ENCODE data around the gene MRTFB.

Gene MRTFB

GRCh38 chr16:14072360-14072759 lies 1.2 kb downstream of the MRTFB start:
- H3K9ac ChIP-seq (ENCODE audit: low read length) = peak overlapping the region; percentile 92
- H3K4me3 ChIP-seq (ENCODE audit: insufficient read depth in 1 of 2, low read depth in 1 of 2, low read length in 2 of 2) = peak overlapping the region in 1 of 2 experiments; percentile 91
- 98% methylated on average over 4 of the region's 6 CpGs for WGBS
- H2BK120ac ChIP-seq (ENCODE audit: low read depth, low read length) = no peak overlapping the region
- DNase-seq = no peak
- no peak overlapping the region for H4K8ac ChIP-seq (ENCODE audit: low read length)
- no peak overlapping the region for H3K14ac ChIP-seq (ENCODE audit: low read length in 2 of 2)
- H3K23ac ChIP-seq (ENCODE audit: low read length in 2 of 2) = no peak overlapping the region
- H2BK5ac ChIP-seq (ENCODE audit: low read depth, low read length, poor library complexity, severe bottlenecking) = no peak overlapping the region
- no peak overlapping the region for H3K27ac ChIP-seq (ENCODE audit: low read length, poor library complexity, severe bottlenecking)
- peaks cover 16% of the 10 kb centered on the region for H3K79me1 ChIP-seq (replicated peaks; ENCODE audit: low read length, poor library complexity, severe bottlenecking)
- no peak overlapping the region for H2BK12ac ChIP-seq (ENCODE audit: low read length in 2 of 2)
- no peak overlapping the region for H3K18ac ChIP-seq (ENCODE audit: low read depth in 1 of 2, low read length in 2 of 2)
- H2BK15ac ChIP-seq (ENCODE audit: low read depth, poor library complexity, severe bottlenecking) = no peak overlapping the region
- H3K4me2 ChIP-seq (ENCODE audit: low read length, poor library complexity, severe bottlenecking) = no peak overlapping the region
- H4K91ac ChIP-seq (ENCODE audit: low read length) = no peak overlapping the region
- no peak overlapping the region for H2AFZ ChIP-seq (ENCODE audit: low read depth, low read length)
- H3K27me3 ChIP-seq (ENCODE audit: control insufficient read depth in 1 of 2, insufficient read depth in 1 of 2, low read length in 2 of 2) = peaks cover 0 to 3% of the 10 kb centered on the region in 2 experiments
- H3K4ac ChIP-seq (ENCODE audit: low read depth in 1 of 2, low read length in 2 of 2) = no peak overlapping the region
- no peaks in the 10 kb centered on the region for H3K9me3 ChIP-seq (ENCODE audit: control insufficient read depth, low read length)
- peaks cover 5% of the 10 kb centered on the region for H3K4me1 ChIP-seq (ENCODE audit: control insufficient read depth, insufficient read depth, low read depth, low read length)
- H3K36me3 ChIP-seq (ENCODE audit: control insufficient read depth in 1 of 2, insufficient read depth in 2 of 2, low read depth in 1 of 2, low read length in 2 of 2) = peaks cover 0 to 6% of the 10 kb centered on the region in 2 experiments
- no peak overlapping the region for H2AK5ac ChIP-seq (ENCODE audit: low read length, severe bottlenecking)

- H3K27ac ChIP-seq (ENCODE audit: low read length, poor library complexity, severe bottlenecking) = no peak overlapping the region
- H2AFZ ChIP-seq (ENCODE audit: low read depth, low read length) = no peak overlapping the region
- peaks cover 5% of the 10 kb centered on the region for H3K4me1 ChIP-seq (ENCODE audit: control insufficient read depth, insufficient read depth, low read depth, low read length)
- H3K23ac ChIP-seq (ENCODE audit: low read length in 2 of 2) = no peak overlapping the region
- no peak overlapping the region for H3K14ac ChIP-seq (ENCODE audit: low read length in 2 of 2)
- no peak overlapping the region for H3K4me3 ChIP-seq (ENCODE audit: insufficient read depth in 1 of 2, low read depth in 1 of 2, low read length in 2 of 2)
- no peak overlapping the region for H3K18ac ChIP-seq (ENCODE audit: low read depth in 1 of 2, low read length in 2 of 2)
- H3K36me3 ChIP-seq (ENCODE audit: control insufficient read depth in 1 of 2, insufficient read depth in 2 of 2, low read depth in 1 of 2, low read length in 2 of 2) = peaks cover 0 to 6% of the 10 kb centered on the region in 2 experiments
- WGBS = 96% methylated on average over 1 of the region's 1 CpG
- no peak overlapping the region for H2BK15ac ChIP-seq (ENCODE audit: low read depth, poor library complexity, severe bottlenecking)
- no peak overlapping the region for H4K8ac ChIP-seq (ENCODE audit: low read length)
- H2BK120ac ChIP-seq (ENCODE audit: low read depth, low read length) = no peak overlapping the region
- no peak for DNase-seq
- no peak overlapping the region for H2AK5ac ChIP-seq (ENCODE audit: low read length, severe bottlenecking)
- H3K9me3 ChIP-seq (ENCODE audit: control insufficient read depth, low read length) = no peaks in the 10 kb centered on the region
- no peak overlapping the region for H2BK12ac ChIP-seq (ENCODE audit: low read length in 2 of 2)
- no peak overlapping the region for H3K4me2 ChIP-seq (ENCODE audit: low read length, poor library complexity, severe bottlenecking)
- H3K4ac ChIP-seq (ENCODE audit: low read depth in 1 of 2, low read length in 2 of 2) = no peak overlapping the region
- H3K9ac ChIP-seq (ENCODE audit: low read length) = no peak overlapping the region
- H4K91ac ChIP-seq (ENCODE audit: low read length) = no peak overlapping the region
- H3K79me1 ChIP-seq (replicated peaks; ENCODE audit: low read length, poor library complexity, severe bottlenecking) = peaks cover 28% of the 10 kb centered on the region
- peaks cover 0 to 3% of the 10 kb centered on the region in 2 experiments for H3K27me3 ChIP-seq (ENCODE audit: control insufficient read depth in 1 of 2, insufficient read depth in 1 of 2, low read length in 2 of 2)
- H2BK5ac ChIP-seq (ENCODE audit: low read depth, low read length, poor library complexity, severe bottlenecking) = no peak overlapping the region
These were observed 3.4 kb downstream of the MRTFB start for GRCh38 chr16:14074544-14074943.

GRCh38 chr16:14077918-14078317 lies 6.8 kb downstream of the MRTFB start:
- Histone ChIP-seq H2BK15ac (ENCODE audit: low read depth, poor library complexity, severe bottlenecking) (no peak overlapping the region), H2AK5ac (ENCODE audit: low read length, severe bottlenecking) (no peak overlapping the region), H3K4me1 (ENCODE audit: control insufficient read depth, insufficient read depth, low read depth, low read length) (no peaks in the 10 kb centered on the region), H3K4me3 (ENCODE audit: insufficient read depth in 1 of 2, low read depth in 1 of 2, low read length in 2 of 2) (no peak overlapping the region), H3K9ac (ENCODE audit: low read length) (no peak overlapping the region), H3K18ac (ENCODE audit: low read depth in 1 of 2, low read length in 2 of 2) (peak overlapping the region in 1 of 2 experiments; percentile 34), H2BK120ac (ENCODE audit: low read depth, low read length) (no peak overlapping the region), H3K27ac (ENCODE audit: low read length, poor library complexity, severe bottlenecking) (no peak overlapping the region), H2BK5ac (ENCODE audit: low read depth, low read length, poor library complexity, severe bottlenecking) (no peak overlapping the region), H3K4ac (ENCODE audit: low read depth in 1 of 2, low read length in 2 of 2) (no peak overlapping the region), H3K79me1 (replicated peaks; ENCODE audit: low read length, poor library complexity, severe bottlenecking) (peaks cover 21% of the 10 kb centered on the region), H3K9me3 (ENCODE audit: control insufficient read depth, low read length) (no peaks in the 10 kb centered on the region), H3K14ac (ENCODE audit: low read length in 2 of 2) (no peak overlapping the region), H2BK12ac (ENCODE audit: low read length in 2 of 2) (no peak overlapping the region), H3K36me3 (ENCODE audit: control insufficient read depth in 1 of 2, insufficient read depth in 2 of 2, low read depth in 1 of 2, low read length in 2 of 2) (peaks cover 5 to 29% of the 10 kb centered on the region in 2 experiments), H4K8ac (ENCODE audit: low read length) (no peak overlapping the region), H2AFZ (ENCODE audit: low read depth, low read length) (no peak overlapping the region), H3K27me3 (ENCODE audit: control insufficient read depth in 1 of 2, insufficient read depth in 1 of 2, low read length in 2 of 2) (no peaks in the 10 kb centered on the region), H4K91ac (ENCODE audit: low read length) (no peak overlapping the region), H3K4me2 (ENCODE audit: low read length, poor library complexity, severe bottlenecking) (no peak overlapping the region), H3K23ac (ENCODE audit: low read length in 2 of 2) (no peak overlapping the region)
- no peak for DNase-seq
- 95% methylated on average over 2 of the region's 2 CpGs for WGBS

GRCh38 chr16:14086477-14086876 lies 15.4 kb downstream of the MRTFB start:
- Histone ChIP-seq H3K79me1 (replicated peaks; ENCODE audit: low read length, poor library complexity, severe bottlenecking) (peaks cover 30% of the 10 kb centered on the region), H3K4me2 (ENCODE audit: low read length, poor library complexity, severe bottlenecking) (no peak overlapping the region), H2AFZ (ENCODE audit: low read depth, low read length) (no peak overlapping the region), H3K9me3 (ENCODE audit: control insufficient read depth, low read length) (no peaks in the 10 kb centered on the region), H3K4me1 (ENCODE audit: control insufficient read depth, insufficient read depth, low read depth, low read length) (no peaks in the 10 kb centered on the region), H4K91ac (ENCODE audit: low read length) (no peak overlapping the region), H2BK120ac (ENCODE audit: low read depth, low read length) (no peak overlapping the region), H3K14ac (ENCODE audit: low read length in 2 of 2) (no peak overlapping the region), H3K27me3 (ENCODE audit: control insufficient read depth in 1 of 2, insufficient read depth in 1 of 2, low read length in 2 of 2) (no peaks in the 10 kb centered on the region), H3K4ac (ENCODE audit: low read depth in 1 of 2, low read length in 2 of 2) (no peak overlapping the region), H3K9ac (ENCODE audit: low read length) (no peak overlapping the region), H3K23ac (ENCODE audit: low read length in 2 of 2) (no peak overlapping the region), H3K4me3 (ENCODE audit: insufficient read depth in 1 of 2, low read depth in 1 of 2, low read length in 2 of 2) (no peak overlapping the region), H2BK15ac (ENCODE audit: low read depth, poor library complexity, severe bottlenecking) (no peak overlapping the region), H4K8ac (ENCODE audit: low read length) (no peak overlapping the region), H2BK5ac (ENCODE audit: low read depth, low read length, poor library complexity, severe bottlenecking) (no peak overlapping the region), H3K18ac (ENCODE audit: low read depth in 1 of 2, low read length in 2 of 2) (no peak overlapping the region), H3K36me3 (ENCODE audit: control insufficient read depth in 1 of 2, insufficient read depth in 2 of 2, low read depth in 1 of 2, low read length in 2 of 2) (peaks cover 9 to 23% of the 10 kb centered on the region in 2 experiments), H2AK5ac (ENCODE audit: low read length, severe bottlenecking) (no peak overlapping the region), H3K27ac (ENCODE audit: low read length, poor library complexity, severe bottlenecking) (no peak overlapping the region), H2BK12ac (ENCODE audit: low read length in 2 of 2) (no peak overlapping the region)
- no CpG with 5 or more reads among the region's 1 CpG for WGBS
- DNase-seq = no peak

All from mesenchymal stem cell (in vitro differentiated cells and primary cell).